ENCODE results near the gene MACROD2. TPM values are rescaled to one million over a fixed set of nuclear protein-coding genes. Genes with fewer than 3 reads are reported as not detected.

The MACROD2 gene
- total and polyA plus RNA-seq, 9 donors, result 3.7 to 25.5 (median 7.8) TPM

DNA sequence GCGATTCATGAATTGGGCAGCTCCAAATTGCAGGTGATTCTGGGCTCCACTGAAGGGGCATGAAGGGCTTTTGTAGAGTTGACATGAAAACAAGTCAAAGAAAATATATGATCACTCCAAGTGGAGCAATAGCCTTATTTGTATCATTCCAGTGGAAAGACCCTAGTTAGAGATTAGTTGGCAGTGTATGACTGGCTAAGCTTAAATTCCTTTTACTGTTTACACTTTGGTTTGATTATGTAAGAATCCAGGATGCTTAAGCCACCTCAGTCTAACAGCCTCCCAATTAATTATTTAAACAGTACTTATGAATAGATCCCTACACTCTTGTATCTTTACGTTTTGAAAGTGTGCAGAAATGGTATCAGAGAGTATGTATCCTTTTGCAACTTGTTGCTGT is 1865.5 kb downstream of the MACROD2 start:
- no peak overlapping the region for H3K27ac ChIP-seq
- intact Hi-C loops (cut with DNase I), result no loop called here
- no peak overlapping the region for H3K4me3 ChIP-seq
- H3K27me3 ChIP-seq, result no peaks in the 10 kb centered on the region
- no peaks in the 10 kb centered on the region for H3K9me3 ChIP-seq
- TF ChIP-seq POLR2A (IDR thresholded peaks at IDR 0.05), result no peak
- TF ChIP-seq EP300 (IDR thresholded peaks at IDR 0.05), result no peak
- TF ChIP-seq, protein P1, sequence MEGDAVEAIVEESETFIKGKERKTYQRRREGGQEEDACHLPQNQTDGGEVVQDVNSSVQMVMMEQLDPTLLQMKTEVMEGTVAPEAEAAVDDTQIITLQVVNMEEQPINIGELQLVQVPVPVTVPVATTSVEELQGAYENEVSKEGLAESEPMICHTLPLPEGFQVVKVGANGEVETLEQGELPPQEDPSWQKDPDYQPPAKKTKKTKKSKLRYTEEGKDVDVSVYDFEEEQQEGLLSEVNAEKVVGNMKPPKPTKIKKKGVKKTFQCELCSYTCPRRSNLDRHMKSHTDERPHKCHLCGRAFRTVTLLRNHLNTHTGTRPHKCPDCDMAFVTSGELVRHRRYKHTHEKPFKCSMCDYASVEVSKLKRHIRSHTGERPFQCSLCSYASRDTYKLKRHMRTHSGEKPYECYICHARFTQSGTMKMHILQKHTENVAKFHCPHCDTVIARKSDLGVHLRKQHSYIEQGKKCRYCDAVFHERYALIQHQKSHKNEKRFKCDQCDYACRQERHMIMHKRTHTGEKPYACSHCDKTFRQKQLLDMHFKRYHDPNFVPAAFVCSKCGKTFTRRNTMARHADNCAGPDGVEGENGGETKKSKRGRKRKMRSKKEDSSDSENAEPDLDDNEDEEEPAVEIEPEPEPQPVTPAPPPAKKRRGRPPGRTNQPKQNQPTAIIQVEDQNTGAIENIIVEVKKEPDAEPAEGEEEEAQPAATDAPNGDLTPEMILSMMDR (IDR thresholded peaks at IDR 0.05), result no peak
- WGBS, 3 donors, result 85 to 86% (median 85%) methylated on average over 2 of the region's 2 CpGs
- no peak for DNase-seq
- no peaks in the 10 kb centered on the region for H3K4me1 ChIP-seq (ENCODE audit: insufficient read depth)
- no peaks in the 10 kb centered on the region for H3K36me3 ChIP-seq

DNA sequence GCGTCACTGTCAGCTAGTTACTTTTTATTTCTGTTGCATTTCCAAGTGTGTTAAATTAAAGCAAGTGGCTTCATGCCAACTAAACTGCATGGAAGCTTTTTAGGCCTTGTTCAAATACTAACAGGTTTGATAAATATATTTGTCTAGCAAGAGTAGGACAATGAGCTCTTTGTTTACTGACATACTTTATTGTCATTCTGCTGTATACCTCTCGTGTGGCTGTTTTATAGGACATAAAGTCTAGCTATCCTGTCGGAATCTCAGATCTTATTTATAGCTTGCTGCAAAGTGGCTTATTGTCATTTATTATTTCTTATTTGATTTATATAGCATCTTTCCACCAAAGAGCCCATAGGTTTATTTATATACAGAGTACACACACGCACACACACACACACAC is 1866.9 kb downstream of the MACROD2 start:
- H3K36me3 ChIP-seq, result no peaks in the 10 kb centered on the region
- no peaks in the 10 kb centered on the region for H3K4me1 ChIP-seq (ENCODE audit: insufficient read depth)
- no peak overlapping the region for H3K4me3 ChIP-seq
- no peaks in the 10 kb centered on the region for H3K9me3 ChIP-seq
- H3K27ac ChIP-seq, result no peak overlapping the region
- no peak for DNase-seq
- H3K27me3 ChIP-seq, result no peaks in the 10 kb centered on the region
- TF ChIP-seq, protein P1 (IDR thresholded peaks at IDR 0.05), result no peak
- TF ChIP-seq EP300 (IDR thresholded peaks at IDR 0.05) (no peak), POLR2A (IDR thresholded peaks at IDR 0.05) (no peak)
- 89 to 94% (median 90%) methylated on average over 4 of the region's 4 CpGs for WGBS, 3 donors
- intact Hi-C loops (cut with DNase I), result no loop called here

GRCh38 chr20:15863735-15864134 is 1868.4 kb downstream of the MACROD2 start:
- H3K27ac ChIP-seq, result no peak overlapping the region
- DNase-seq, result no peak
- TF ChIP-seq POLR2A (IDR thresholded peaks at IDR 0.05), result no peak
- TF ChIP-seq, protein P1 (IDR thresholded peaks at IDR 0.05), result no peak
- TF ChIP-seq EP300 (IDR thresholded peaks at IDR 0.05), result no peak
- H3K4me1 ChIP-seq (ENCODE audit: insufficient read depth), result no peaks in the 10 kb centered on the region
- H3K4me3 ChIP-seq, result no peak overlapping the region
- no peaks in the 10 kb centered on the region for H3K36me3 ChIP-seq
- intact Hi-C loops (cut with DNase I), result no loop called here
- no peaks in the 10 kb centered on the region for H3K9me3 ChIP-seq
- no peaks in the 10 kb centered on the region for H3K27me3 ChIP-seq

DNA sequence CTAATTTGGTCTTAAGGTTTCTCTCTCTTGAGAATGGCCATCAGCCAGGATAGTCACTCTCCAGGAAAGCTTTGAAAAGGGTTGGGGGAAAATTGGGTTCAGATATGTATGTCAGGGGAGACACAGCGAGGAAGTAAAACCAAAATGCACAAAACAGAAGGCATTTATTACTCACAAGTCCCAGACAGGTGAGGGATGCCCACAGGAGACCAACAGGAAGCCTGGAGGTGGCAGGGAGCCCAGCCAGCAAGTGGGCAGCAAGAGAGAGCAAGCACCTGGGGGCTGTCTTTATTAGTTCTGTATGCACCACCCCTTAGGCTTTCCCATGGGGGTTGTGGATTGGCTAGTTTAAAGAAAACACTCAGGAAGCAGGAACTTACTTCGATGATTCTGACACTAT is 1870.2 kb downstream of the MACROD2 start:
- Histone ChIP-seq H3K4me3 (no peak overlapping the region), H3K27me3 (no peaks in the 10 kb centered on the region), H3K9me3 (no peaks in the 10 kb centered on the region), H3K36me3 (no peaks in the 10 kb centered on the region), H3K27ac (no peak overlapping the region), H3K4me1 (ENCODE audit: insufficient read depth) (no peaks in the 10 kb centered on the region)
- 90 to 98% (median 98%) methylated on average over 2 of the region's 2 CpGs for WGBS, 3 donors
- no peak for DNase-seq
- intact Hi-C loops (cut with DNase I), result no loop called here
- TF ChIP-seq EP300 (IDR thresholded peaks at IDR 0.05) (no peak), POLR2A (IDR thresholded peaks at IDR 0.05) (no peak)
- TF ChIP-seq, protein P1 (IDR thresholded peaks at IDR 0.05), result no peak

Data from ovary (tissue), 9 donors.